Activated naive CD4-positive, alpha-beta T cell treated with anti-CD3 and anti-CD28 coated beads, Interleukin-2, amount 50 U/mL, for 24 hours (primary cell): ENCODE data around the gene ZNF407.

Experiments used
- H3K27ac Mint-ChIP-seq: one replicate; pipeline ENCODE4 v1.8.0; 2021; ENCODE audit warnings: mild to moderate bottlenecking, mixed read lengths
- H3K27me3 Mint-ChIP-seq: one replicate; pipeline ENCODE4 v1.8.0; 2021; ENCODE audit warnings: mixed read lengths
- H3K36me3 Mint-ChIP-seq: one replicate; pipeline ENCODE4 v1.8.0; 2021; ENCODE audit warnings: mixed read lengths
- H3K4me1 Mint-ChIP-seq: one replicate; pipeline ENCODE4 v1.8.0; 2021; ENCODE audit warnings: mixed read lengths
- H3K4me3 Mint-ChIP-seq: one replicate; pipeline ENCODE4 v1.8.0; 2021; ENCODE audit warnings: mild to moderate bottlenecking, mixed read lengths
- H3K9me3 Mint-ChIP-seq: one replicate; pipeline ENCODE4 v1.8.0; 2021; ENCODE audit warnings: mixed read lengths

Gene ZNF407

DNA sequence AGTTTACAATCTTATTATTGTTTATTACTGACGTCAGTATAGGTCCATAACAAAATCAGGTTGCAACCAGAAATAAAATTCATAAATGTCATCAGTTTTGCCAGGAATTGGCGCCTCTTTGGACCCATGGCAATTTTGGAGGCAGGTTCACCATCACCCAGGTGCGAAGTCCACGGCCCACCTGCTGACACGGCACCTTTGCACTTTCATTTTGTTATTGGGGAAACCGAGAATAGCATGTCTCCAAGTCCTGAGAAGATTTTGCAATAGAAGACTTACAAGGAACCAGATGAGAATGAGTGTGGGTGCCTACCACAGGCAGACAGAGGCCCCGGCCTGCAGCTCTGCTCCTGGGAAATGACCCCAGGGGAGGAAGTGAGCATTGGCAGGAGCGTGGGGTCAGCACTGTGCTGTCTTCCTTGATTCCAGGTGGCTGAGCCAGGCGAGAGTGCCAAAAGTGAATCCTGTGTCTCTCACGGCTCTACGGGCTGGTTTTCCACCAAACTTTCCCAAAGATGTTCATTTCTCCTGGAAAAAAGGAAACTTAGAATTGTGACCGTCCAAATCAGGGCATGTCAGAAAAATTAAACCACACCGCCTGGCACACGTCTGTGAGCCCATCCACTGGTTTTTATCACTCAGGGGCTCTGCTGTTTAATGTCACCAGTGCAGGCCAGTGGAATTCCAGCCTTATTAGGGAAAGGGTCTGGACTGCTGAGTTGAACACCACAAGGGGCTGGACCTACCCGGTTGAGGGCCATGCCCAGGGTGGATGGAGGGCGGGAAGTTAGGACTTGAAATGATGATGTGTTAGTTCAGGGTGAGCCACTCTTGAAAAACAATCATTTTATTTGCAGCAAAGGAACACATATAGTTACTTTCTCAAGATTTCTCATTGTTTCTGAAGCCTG is 514.8 kb downstream of the ZNF407 start:
- H3K27ac Mint-ChIP-seq = no peak overlapping the region
- peaks cover 1% of the 10 kb centered on the region for H3K27me3 Mint-ChIP-seq
- no peaks in the 10 kb centered on the region for H3K4me1 Mint-ChIP-seq
- no peak overlapping the region for H3K4me3 Mint-ChIP-seq
- no peaks in the 10 kb centered on the region for H3K36me3 Mint-ChIP-seq
- H3K9me3 Mint-ChIP-seq = no peaks in the 10 kb centered on the region

DNA sequence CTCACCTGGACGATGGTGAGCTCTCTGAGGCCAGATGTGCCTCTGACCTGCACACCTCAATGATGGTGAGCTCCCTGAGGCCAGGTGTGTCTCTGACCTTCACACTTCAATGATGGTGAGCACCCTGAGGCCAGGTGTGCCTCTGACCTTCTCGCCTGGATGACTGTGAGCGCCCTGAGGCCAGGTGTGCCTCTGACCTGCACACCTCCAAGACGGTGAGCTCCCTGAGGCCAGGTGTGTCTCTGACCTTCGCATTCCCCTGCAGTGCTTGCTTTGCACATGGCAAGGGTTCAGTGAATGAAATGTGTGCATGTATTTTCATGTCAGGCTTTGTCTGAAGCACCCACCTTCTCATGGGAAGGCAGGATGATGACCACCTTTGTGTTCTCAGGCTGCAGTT is 515.8 kb downstream of the ZNF407 start:
- Mint-ChIP-seq H3K9me3 (no peaks in the 10 kb centered on the region), H3K27me3 (no peaks in the 10 kb centered on the region), H3K36me3 (no peaks in the 10 kb centered on the region), H3K27ac (no peak overlapping the region), H3K4me1 (no peaks in the 10 kb centered on the region), H3K4me3 (no peak overlapping the region)

DNA sequence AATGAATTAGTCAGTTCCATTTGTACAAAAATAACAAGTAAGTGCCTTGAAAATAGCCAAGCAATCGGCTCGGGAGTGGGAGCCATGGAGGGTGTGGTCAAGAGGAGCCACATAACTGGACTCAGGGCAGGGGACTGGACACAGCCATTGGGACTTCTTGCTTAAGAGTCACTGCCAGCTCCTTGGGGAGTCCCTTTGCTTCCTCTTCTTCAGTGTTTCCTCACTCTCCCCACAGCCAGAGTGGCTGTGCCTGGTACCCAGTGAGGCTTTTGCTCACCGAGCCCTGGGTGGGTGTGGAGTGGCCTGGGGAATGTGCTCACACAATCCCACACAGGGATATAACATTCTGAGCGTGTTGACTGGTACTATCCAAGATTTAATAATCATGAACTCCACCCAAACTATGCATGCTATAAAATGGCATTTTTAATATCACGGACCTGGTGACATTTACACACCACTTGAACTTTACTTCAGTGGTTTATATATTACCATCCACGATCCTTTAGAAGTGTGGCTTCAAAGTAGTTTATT is 516.6 kb downstream of the ZNF407 start:
- H3K9me3 Mint-ChIP-seq = no peaks in the 10 kb centered on the region
- H3K4me3 Mint-ChIP-seq = no peak overlapping the region
- H3K36me3 Mint-ChIP-seq = no peaks in the 10 kb centered on the region
- no peaks in the 10 kb centered on the region for H3K4me1 Mint-ChIP-seq
- H3K27me3 Mint-ChIP-seq = no peaks in the 10 kb centered on the region
- H3K27ac Mint-ChIP-seq = no peak overlapping the region
